OCI-LY1 (cell line): ENCODE data around the gene GFM1.

Experiments used
- EZH2 ChIP-seq: fragments of 200-600 bp; sonication (generic), shearing (Covaris generic); IDR thresholded peaks from 2 replicates; pipeline ENCODE4 v1.8.0; 2017; ENCODE audit warnings: borderline replicate concordance, mixed run types, mild to moderate bottlenecking, antibody characterized with exemption, low read length, moderate library complexity, mixed read lengths
- TF ChIP-seq, protein P1 (sequence below): fragments of 200-600 bp; sonication (generic), shearing (Covaris generic); IDR thresholded peaks from 2 replicates; pipeline ENCODE4 v1.5.1; 2017; ENCODE audit warnings: mild to moderate bottlenecking, antibody characterized with exemption, low read length, moderate library complexity, mixed read lengths

GRCh38 chr3:158651192-158651591, 6.9 kb downstream of the GFM1 start:
- TF ChIP-seq, protein P1, sequence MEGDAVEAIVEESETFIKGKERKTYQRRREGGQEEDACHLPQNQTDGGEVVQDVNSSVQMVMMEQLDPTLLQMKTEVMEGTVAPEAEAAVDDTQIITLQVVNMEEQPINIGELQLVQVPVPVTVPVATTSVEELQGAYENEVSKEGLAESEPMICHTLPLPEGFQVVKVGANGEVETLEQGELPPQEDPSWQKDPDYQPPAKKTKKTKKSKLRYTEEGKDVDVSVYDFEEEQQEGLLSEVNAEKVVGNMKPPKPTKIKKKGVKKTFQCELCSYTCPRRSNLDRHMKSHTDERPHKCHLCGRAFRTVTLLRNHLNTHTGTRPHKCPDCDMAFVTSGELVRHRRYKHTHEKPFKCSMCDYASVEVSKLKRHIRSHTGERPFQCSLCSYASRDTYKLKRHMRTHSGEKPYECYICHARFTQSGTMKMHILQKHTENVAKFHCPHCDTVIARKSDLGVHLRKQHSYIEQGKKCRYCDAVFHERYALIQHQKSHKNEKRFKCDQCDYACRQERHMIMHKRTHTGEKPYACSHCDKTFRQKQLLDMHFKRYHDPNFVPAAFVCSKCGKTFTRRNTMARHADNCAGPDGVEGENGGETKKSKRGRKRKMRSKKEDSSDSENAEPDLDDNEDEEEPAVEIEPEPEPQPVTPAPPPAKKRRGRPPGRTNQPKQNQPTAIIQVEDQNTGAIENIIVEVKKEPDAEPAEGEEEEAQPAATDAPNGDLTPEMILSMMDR: no peak
- no peak for TF ChIP-seq EZH2
